Chondrocyte (in vitro differentiated cells): ENCODE results near the gene DACH1. TPM values are rescaled to one million over a fixed set of nuclear protein-coding genes. Genes with fewer than 3 reads are reported as not detected.

Experiments used
- DNase-seq: peaks from one replicate; pipeline ENCODE4 v3.0.0; 2021; ENCODE audit warnings: mixed read lengths, low spot score
- H3K27ac Mint-ChIP-seq: one replicate; pipeline ENCODE4 v1.8.0; 2021; ENCODE audit warnings: mild to moderate bottlenecking, moderate library complexity, mixed read lengths; ENCODE audit not compliant: unreplicated experiment
- H3K27me3 Mint-ChIP-seq: 2 replicates; pipeline ENCODE4 v1.8.0; 2021; ENCODE audit warnings: low read depth, mixed read lengths
- H3K36me3 Mint-ChIP-seq: 2 replicates; pipeline ENCODE4 v1.8.0; 2021; ENCODE audit warnings: low read depth, mixed read lengths
- H3K4me1 Mint-ChIP-seq: 2 replicates; pipeline ENCODE4 v1.8.0; 2021; ENCODE audit warnings: low read depth, mild to moderate bottlenecking, mixed read lengths
- H3K4me3 Mint-ChIP-seq: one replicate; pipeline ENCODE4 v1.8.0; 2021; ENCODE audit warnings: mild to moderate bottlenecking, moderate library complexity, mixed read lengths; ENCODE audit not compliant: unreplicated experiment
- H3K9me3 Mint-ChIP-seq: 2 replicates; pipeline ENCODE4 v1.8.0; 2021; ENCODE audit warnings: low read depth, mixed read lengths
- CTCF ChIP-seq: fragments of 200-600 bp; sonication (generic); IDR thresholded peaks from 2 replicates; pipeline ENCODE4 v1.5.0; 2021; ENCODE audit warnings: antibody characterized with exemption, mild to moderate bottlenecking, moderate library complexity
- total RNA-seq: library from RNA; stranded (reverse); gene quantifications from 3 replicates; pipeline ENCODE4 v1.2.1, GENCODE V29; 2021

Gene DACH1
- total RNA-seq, 1 donor from 2014 or later = 0.72 TPM

GRCh38 chr13:71871844-71872243 lies 4.8 kb upstream of the DACH1 start:
- H3K36me3 Mint-ChIP-seq = peaks cover 1% of the 10 kb centered on the region
- H3K27ac Mint-ChIP-seq = no peak overlapping the region
- no peak for TF ChIP-seq CTCF
- peaks cover 8% of the 10 kb centered on the region for H3K4me1 Mint-ChIP-seq
- H3K4me3 Mint-ChIP-seq = no peak overlapping the region
- no peak for DNase-seq
- peaks cover 53% of the 10 kb centered on the region for H3K27me3 Mint-ChIP-seq
- H3K9me3 Mint-ChIP-seq = no peaks in the 10 kb centered on the region

GRCh38 chr13:71871176-71871754 lies 4.3 kb upstream of the DACH1 start:
- Mint-ChIP-seq H3K36me3 (peaks cover 1% of the 10 kb centered on the region), H3K4me1 (peaks cover 13% of the 10 kb centered on the region), H3K27me3 (peaks cover 53% of the 10 kb centered on the region), H3K27ac (no peak overlapping the region), H3K4me3 (no peak overlapping the region), H3K9me3 (no peaks in the 10 kb centered on the region)
- no peak for TF ChIP-seq CTCF
- DNase-seq = no peak

GRCh38 chr13:71870100-71870499 lies 3.1 kb upstream of the DACH1 start:
- no peak overlapping the region for H3K4me3 Mint-ChIP-seq
- H3K27ac Mint-ChIP-seq = no peak overlapping the region
- H3K4me1 Mint-ChIP-seq = peaks cover 16% of the 10 kb centered on the region
- no peaks in the 10 kb centered on the region for H3K36me3 Mint-ChIP-seq
- no peak for TF ChIP-seq CTCF
- H3K27me3 Mint-ChIP-seq = peaks cover 51% of the 10 kb centered on the region
- no peak for DNase-seq
- no peaks in the 10 kb centered on the region for H3K9me3 Mint-ChIP-seq

- Mint-ChIP-seq H3K36me3 (no peaks in the 10 kb centered on the region), H3K27me3 (peaks cover 59% of the 10 kb centered on the region), H3K27ac (no peak overlapping the region), H3K4me3 (no peak overlapping the region), H3K4me1 (peaks cover 24% of the 10 kb centered on the region), H3K9me3 (no peaks in the 10 kb centered on the region)
- no peak for TF ChIP-seq CTCF
- no peak for DNase-seq
Observed at GRCh38 chr13:71869274-71869673, 2.3 kb upstream of the DACH1 start.

GRCh38 chr13:71866335-71867130 lies 471 bp downstream of the DACH1 start:
- H3K4me1 Mint-ChIP-seq = peaks cover 27% of the 10 kb centered on the region
- H3K27ac Mint-ChIP-seq = peak overlapping the region; percentile 57
- no peak for TF ChIP-seq CTCF
- H3K4me3 Mint-ChIP-seq = peak overlapping the region; percentile 92
- DNase-seq = no peak
- no peaks in the 10 kb centered on the region for H3K36me3 Mint-ChIP-seq
- no peaks in the 10 kb centered on the region for H3K9me3 Mint-ChIP-seq
- peaks cover 59% of the 10 kb centered on the region for H3K27me3 Mint-ChIP-seq
